HEK293T (cell line): ENCODE data around the gene NGEF.

Source experiments
- ARNT ChIP-seq: fragments of 450-650 bp; IDR thresholded peaks from 2 replicates; pipeline ENCODE4 v1.6.1; 2017; ENCODE audit warnings: mild to moderate bottlenecking
- CTBP1 ChIP-seq: fragments of 450-650 bp; IDR thresholded peaks from 2 replicates; pipeline ENCODE4 v1.6.1; 2016; ENCODE audit warnings: borderline replicate concordance
- ELF4 ChIP-seq: fragments of 450-650 bp; IDR thresholded peaks from 2 replicates; pipeline ENCODE4 v1.6.1; 2017; ENCODE audit warnings: antibody characterized with exemption
- FOXM1 ChIP-seq: fragments of 450-650 bp; IDR thresholded peaks from 2 replicates; pipeline ENCODE4 v1.6.1; 2017; ENCODE audit warnings: mild to moderate bottlenecking, borderline replicate concordance
- HDGF ChIP-seq: fragments of 450-650 bp; IDR thresholded peaks from 2 replicates; pipeline ENCODE4 v1.6.1; 2017; ENCODE audit warnings: antibody characterized with exemption, borderline replicate concordance
- LEF1 ChIP-seq: fragments of 450-650 bp; IDR thresholded peaks from 2 replicates; pipeline ENCODE4 v1.6.1; 2017; ENCODE audit warnings: mild to moderate bottlenecking, borderline replicate concordance
- SUZ12 ChIP-seq: fragments of 450-650 bp; IDR thresholded peaks from 2 replicates; pipeline ENCODE4 v1.6.1; 2016; ENCODE audit warnings: mild to moderate bottlenecking

- no peak for TF ChIP-seq HDGF
- no peak for TF ChIP-seq SUZ12
- TF ChIP-seq FOXM1: no peak
- TF ChIP-seq CTBP1: no peak
- TF ChIP-seq ELF4: no peak
- no peak for TF ChIP-seq ARNT
- TF ChIP-seq LEF1: no peak
These were observed 46.9 kb downstream of the NGEF start for GRCh38 chr2:232966122-232966521.
